ENCODE data around the gene EP400.

Gene EP400

GRCh38 chr12:131990980-131991305 lies 41.2 kb downstream of the EP400 start:
- Histone ChIP-seq H3K4me1 (ENCODE audit: control insufficient read depth, insufficient read depth, low read length) (no peaks in the 10 kb centered on the region), H3K27ac (ENCODE audit: low read depth, low read length) (no peak overlapping the region), H3K27me3 (ENCODE audit: control insufficient read depth, insufficient read depth, low read length) (no peaks in the 10 kb centered on the region), H3K4me3 (ENCODE audit: low read length) (no peak overlapping the region), H3K36me3 (ENCODE audit: control insufficient read depth, insufficient read depth, low read length) (peaks cover 47% of the 10 kb centered on the region), H3K9ac (ENCODE audit: low read length) (no peak overlapping the region)

- peaks cover 49% of the 10 kb centered on the region for H3K36me3 ChIP-seq (ENCODE audit: control insufficient read depth, insufficient read depth, low read length)
Measured at GRCh38 chr12:131991816-131992430, 42.2 kb downstream of the EP400 start.

GRCh38 chr12:131994589-131994988 lies 44.8 kb downstream of the EP400 start:
- H3K36me3 ChIP-seq (ENCODE audit: control insufficient read depth, insufficient read depth, low read length), result peaks cover 38% of the 10 kb centered on the region
- H3K27me3 ChIP-seq (ENCODE audit: control insufficient read depth, insufficient read depth, low read length), result no peaks in the 10 kb centered on the region
- H3K4me3 ChIP-seq (ENCODE audit: low read length), result no peak overlapping the region
- no peaks in the 10 kb centered on the region for H3K4me1 ChIP-seq (ENCODE audit: control insufficient read depth, insufficient read depth, low read length)
- H3K9ac ChIP-seq (ENCODE audit: low read length), result no peak overlapping the region
- no peak overlapping the region for H3K27ac ChIP-seq (ENCODE audit: low read depth, low read length)

More at GRCh38 chr12:131991816-131992430, 42.2 kb downstream of the EP400 start:
- Histone ChIP-seq H3K27me3 (ENCODE audit: control insufficient read depth, insufficient read depth, low read length) (no peaks in the 10 kb centered on the region), H3K27ac (ENCODE audit: low read depth, low read length) (no peak overlapping the region), H3K9ac (ENCODE audit: low read length) (no peak overlapping the region), H3K4me1 (ENCODE audit: control insufficient read depth, insufficient read depth, low read length) (no peaks in the 10 kb centered on the region), H3K4me3 (ENCODE audit: low read length) (no peak overlapping the region)

- Histone ChIP-seq H3K9ac (ENCODE audit: low read length) (no peak overlapping the region), H3K4me1 (ENCODE audit: control insufficient read depth, insufficient read depth, low read length) (no peaks in the 10 kb centered on the region)
Measured at GRCh38 chr12:132000286-132000872, 50.6 kb downstream of the EP400 start.

GRCh38 chr12:132003846-132004245 lies 54.1 kb downstream of the EP400 start:
- Histone ChIP-seq H3K4me1 (ENCODE audit: control insufficient read depth, insufficient read depth, low read length) (no peaks in the 10 kb centered on the region), H3K4me3 (ENCODE audit: low read length) (no peak overlapping the region), H3K27me3 (ENCODE audit: control insufficient read depth, insufficient read depth, low read length) (no peaks in the 10 kb centered on the region), H3K27ac (ENCODE audit: low read depth, low read length) (no peak overlapping the region), H3K9ac (ENCODE audit: low read length) (no peak overlapping the region), H3K36me3 (ENCODE audit: control insufficient read depth, insufficient read depth, low read length) (peaks cover 16% of the 10 kb centered on the region)

More at GRCh38 chr12:132000286-132000872, 50.6 kb downstream of the EP400 start:
- H3K27ac ChIP-seq (ENCODE audit: low read depth, low read length), result no peak overlapping the region
- no peaks in the 10 kb centered on the region for H3K27me3 ChIP-seq (ENCODE audit: control insufficient read depth, insufficient read depth, low read length)
- H3K36me3 ChIP-seq (ENCODE audit: control insufficient read depth, insufficient read depth, low read length), result peaks cover 4% of the 10 kb centered on the region
- no peak overlapping the region for H3K4me3 ChIP-seq (ENCODE audit: low read length)

- Histone ChIP-seq H3K4me3 (ENCODE audit: low read length) (no peak overlapping the region), H3K27me3 (ENCODE audit: control insufficient read depth, insufficient read depth, low read length) (no peaks in the 10 kb centered on the region), H3K27ac (ENCODE audit: low read depth, low read length) (no peak overlapping the region), H3K9ac (ENCODE audit: low read length) (no peak overlapping the region), H3K36me3 (ENCODE audit: control insufficient read depth, insufficient read depth, low read length) (peaks cover 16% of the 10 kb centered on the region), H3K4me1 (ENCODE audit: control insufficient read depth, insufficient read depth, low read length) (no peaks in the 10 kb centered on the region)
Measured at GRCh38 chr12:132004946-132005345, 55.2 kb downstream of the EP400 start.

GRCh38 chr12:132006056-132006680 lies 56.4 kb downstream of the EP400 start:
- no peak overlapping the region for H3K9ac ChIP-seq (ENCODE audit: low read length)
- no peak overlapping the region for H3K4me3 ChIP-seq (ENCODE audit: low read length)
- H3K36me3 ChIP-seq (ENCODE audit: control insufficient read depth, insufficient read depth, low read length), result peaks cover 16% of the 10 kb centered on the region
- no peaks in the 10 kb centered on the region for H3K27me3 ChIP-seq (ENCODE audit: control insufficient read depth, insufficient read depth, low read length)
- no peaks in the 10 kb centered on the region for H3K4me1 ChIP-seq (ENCODE audit: control insufficient read depth, insufficient read depth, low read length)
- H3K27ac ChIP-seq (ENCODE audit: low read depth, low read length), result no peak overlapping the region

GRCh38 chr12:132007041-132007440 lies 57.3 kb downstream of the EP400 start:
- peaks cover 18% of the 10 kb centered on the region for H3K36me3 ChIP-seq (ENCODE audit: control insufficient read depth, insufficient read depth, low read length)
- no peak overlapping the region for H3K9ac ChIP-seq (ENCODE audit: low read length)
- H3K4me1 ChIP-seq (ENCODE audit: control insufficient read depth, insufficient read depth, low read length), result no peaks in the 10 kb centered on the region
- no peaks in the 10 kb centered on the region for H3K27me3 ChIP-seq (ENCODE audit: control insufficient read depth, insufficient read depth, low read length)
- no peak overlapping the region for H3K4me3 ChIP-seq (ENCODE audit: low read length)
- H3K27ac ChIP-seq (ENCODE audit: low read depth, low read length), result no peak overlapping the region

- Histone ChIP-seq H3K27ac (ENCODE audit: low read depth, low read length) (no peak overlapping the region), H3K36me3 (ENCODE audit: control insufficient read depth, insufficient read depth, low read length) (peaks cover 35% of the 10 kb centered on the region)
Measured at GRCh38 chr12:132009336-132009859, 59.7 kb downstream of the EP400 start.

GRCh38 chr12:132012919-132013568 lies 63.3 kb downstream of the EP400 start:
- H3K9ac ChIP-seq (ENCODE audit: low read length), result no peak overlapping the region
- no peak overlapping the region for H3K4me3 ChIP-seq (ENCODE audit: low read length)
- no peaks in the 10 kb centered on the region for H3K27me3 ChIP-seq (ENCODE audit: control insufficient read depth, insufficient read depth, low read length)
- H3K27ac ChIP-seq (ENCODE audit: low read depth, low read length), result no peak overlapping the region
- H3K4me1 ChIP-seq (ENCODE audit: control insufficient read depth, insufficient read depth, low read length), result no peaks in the 10 kb centered on the region
- H3K36me3 ChIP-seq (ENCODE audit: control insufficient read depth, insufficient read depth, low read length), result peaks cover 39% of the 10 kb centered on the region

More at GRCh38 chr12:132009336-132009859, 59.7 kb downstream of the EP400 start:
- no peak overlapping the region for H3K9ac ChIP-seq (ENCODE audit: low read length)
- H3K27me3 ChIP-seq (ENCODE audit: control insufficient read depth, insufficient read depth, low read length), result no peaks in the 10 kb centered on the region
- no peak overlapping the region for H3K4me3 ChIP-seq (ENCODE audit: low read length)
- H3K4me1 ChIP-seq (ENCODE audit: control insufficient read depth, insufficient read depth, low read length), result no peaks in the 10 kb centered on the region

GRCh38 chr12:132014092-132014914 lies 64.6 kb downstream of the EP400 start:
- Histone ChIP-seq H3K36me3 (ENCODE audit: control insufficient read depth, insufficient read depth, low read length) (peaks cover 47% of the 10 kb centered on the region), H3K27me3 (ENCODE audit: control insufficient read depth, insufficient read depth, low read length) (no peaks in the 10 kb centered on the region), H3K4me3 (ENCODE audit: low read length) (no peak overlapping the region), H3K27ac (ENCODE audit: low read depth, low read length) (no peak overlapping the region), H3K9ac (ENCODE audit: low read length) (no peak overlapping the region), H3K4me1 (ENCODE audit: control insufficient read depth, insufficient read depth, low read length) (no peaks in the 10 kb centered on the region)

GRCh38 chr12:132014915-132015280 lies 65.2 kb downstream of the EP400 start:
- no peak overlapping the region for H3K4me3 ChIP-seq (ENCODE audit: low read length)
- no peaks in the 10 kb centered on the region for H3K4me1 ChIP-seq (ENCODE audit: control insufficient read depth, insufficient read depth, low read length)
- no peak overlapping the region for H3K9ac ChIP-seq (ENCODE audit: low read length)
- no peak overlapping the region for H3K27ac ChIP-seq (ENCODE audit: low read depth, low read length)
- H3K36me3 ChIP-seq (ENCODE audit: control insufficient read depth, insufficient read depth, low read length), result peaks cover 51% of the 10 kb centered on the region
- no peaks in the 10 kb centered on the region for H3K27me3 ChIP-seq (ENCODE audit: control insufficient read depth, insufficient read depth, low read length)

Measured in rectal smooth muscle tissue (tissue), 1 donor.